Erythroblast (primary cell): ENCODE data around the gene MACROH2A2.

Experiments
- GATA1 ChIP-seq: IDR thresholded peaks from 2 replicates; pipeline ENCODE4 v1.6.1; 2011; ENCODE audit warnings: low read depth, mild to moderate bottlenecking, control low read depth, low read length, moderate library complexity
- POLR2A ChIP-seq: IDR thresholded peaks from 2 replicates; pipeline ENCODE4 v1.6.1; 2011; ENCODE audit warnings: mild to moderate bottlenecking, low read length

- TF ChIP-seq POLR2A, result no peak
- no peak for TF ChIP-seq GATA1
These were observed 71.8 kb downstream of the MACROH2A2 start for GRCh38 chr10:70124415-70124814.
